Hepatocyte (in vitro differentiated cells): ENCODE measurements around the gene SCN2B. TPM values are rescaled to one million over a fixed set of nuclear protein-coding genes. Genes with fewer than 3 reads are reported as not detected.

Experiments
- DNase-seq: peaks from one replicate; pipeline ENCODE4 v3.0.0-alpha.2; 2016; ENCODE audit warnings: low spot score
- H2AFZ ChIP-seq: fragments of 200-600 bp; sonication (generic); 2 replicates; pipeline ENCODE4 v1.6.0; 2016; ENCODE audit warnings: antibody characterized with exemption, mild to moderate bottlenecking
- H3K27ac ChIP-seq: fragments of 200-600 bp; sonication (generic); 2 replicates; pipeline ENCODE4 v1.5.1; 2016; ENCODE audit warnings: mild to moderate bottlenecking
- H3K27me3 ChIP-seq: fragments of 200-600 bp; sonication (generic); 2 replicates; pipeline ENCODE4 v1.6.1; 2016
- H3K36me3 ChIP-seq: fragments of 200-600 bp; sonication (generic); replicated peaks from 2 replicates; pipeline ENCODE4 v1.5.1; 2016; ENCODE audit warnings: low read depth; ENCODE audit not compliant: insufficient read depth
- H3K4me1 ChIP-seq: fragments of 200-600 bp; sonication (generic); 2 replicates; pipeline ENCODE4 v1.5.1; 2016; ENCODE audit warnings: mild to moderate bottlenecking, moderate library complexity; ENCODE audit not compliant: insufficient read depth
- H3K4me2 ChIP-seq: fragments of 200-600 bp; sonication (generic); 2 replicates; pipeline ENCODE4 v1.6.0; 2016
- H3K4me3 ChIP-seq: fragments of 200-600 bp; sonication (generic); 2 replicates; pipeline ENCODE4 v1.5.1; 2016; ENCODE audit warnings: mild to moderate bottlenecking
- H3K79me2 ChIP-seq: fragments of 200-600 bp; sonication (generic); 2 replicates; pipeline ENCODE4 v1.6.0; 2017; ENCODE audit warnings: mild to moderate bottlenecking
- H3K9me2 ChIP-seq: fragments of 200-600 bp; sonication (generic); replicated peaks from 2 replicates; pipeline ENCODE4 v1.6.0; 2017; ENCODE audit warnings: mild to moderate bottlenecking; ENCODE audit not compliant: insufficient read depth
- H3K9me3 ChIP-seq: fragments of 200-600 bp; sonication (generic); 2 replicates; pipeline ENCODE4 v1.5.1; 2016; ENCODE audit warnings: low read depth, mild to moderate bottlenecking
- H4K20me1 ChIP-seq: fragments of 200-600 bp; sonication (generic); 2 replicates; pipeline ENCODE4 v1.6.0; 2016; ENCODE audit warnings: mild to moderate bottlenecking; ENCODE audit not compliant: insufficient read depth, poor library complexity, severe bottlenecking
- CTCF ChIP-seq: fragments of 200-600 bp; sonication (generic); IDR thresholded peaks from 2 replicates; pipeline ENCODE4 v1.5.1; 2016; ENCODE audit warnings: antibody characterized with exemption, mild to moderate bottlenecking; ENCODE audit not compliant: poor library complexity
- EZH2 ChIP-seq: fragments of 200-600 bp; sonication (generic); IDR thresholded peaks from 2 replicates; pipeline ENCODE4 v1.6.1; 2016; ENCODE audit warnings: antibody characterized with exemption, mild to moderate bottlenecking, borderline replicate concordance
- EZH2phosphoT487 ChIP-seq: fragments of 200-600 bp; sonication (generic); IDR thresholded peaks from one replicate; pipeline ENCODE4 v1.6.1; 2018; ENCODE audit warnings: antibody characterized with exemption, mild to moderate bottlenecking, low read depth, moderate library complexity; ENCODE audit not compliant: unreplicated experiment, severe bottlenecking
- WGBS: methylation state at CpG from one replicate; pipeline ENCODE4 v1.1.6; 2016; ENCODE audit warnings: low lambda C conversion rate; ENCODE audit errors: missing lambda C conversion rate; 5-methylcytosine and 5-hydroxymethylcytosine counted together
- polyA plus RNA-seq: library from polyadenylated mRNA; unstranded; fragments of >200 nt; fragmentation: Nextera tagmentation; extraction: Ambion mirVana; gene quantifications from 2 replicates; pipeline ENCODE4 v1.2.1, GENCODE V29; 2016
- small RNA-seq: library from RNA; depleted of rRNA; stranded (forward); fragments of <200 nt; gene quantifications from one replicate; pipeline ENCODE3, GENCODE V24; 2014
- total RNA-seq: library from RNA; depleted of rRNA; stranded (reverse); fragments of >200 nt; gene quantifications from 2 replicates; pipeline ENCODE4 v1.2.3, GENCODE V29; 2014

SCN2B gene
- total and polyA plus RNA-seq, 2 experiments from 2014 or later, result 1.1 to 1.2 TPM

- no peak for DNase-seq
- H3K27ac ChIP-seq, result no peak overlapping the region
- no peaks in the 10 kb centered on the region for H3K27me3 ChIP-seq
- H3K4me2 ChIP-seq, result no peak overlapping the region
- peaks cover 3% of the 10 kb centered on the region for H3K4me1 ChIP-seq
- no peaks in the 10 kb centered on the region for H3K36me3 ChIP-seq
- no peak overlapping the region for H3K4me3 ChIP-seq
- no peaks in the 10 kb centered on the region for H3K79me2 ChIP-seq
- no peak overlapping the region for H2AFZ ChIP-seq
- TF ChIP-seq EZH2phosphoT487 (no peak), EZH2 (no peak), CTCF (no peak)
- no peaks in the 10 kb centered on the region for H3K9me2 ChIP-seq
- no peaks in the 10 kb centered on the region for H3K9me3 ChIP-seq
- no peaks in the 10 kb centered on the region for H4K20me1 ChIP-seq
- 92% methylated on average over 7 of the region's 7 CpGs for WGBS
These were observed 61.4 kb downstream of the SCN2B start for GRCh38 chr11:118115048-118115447.

GRCh38 chr11:118114266-118114665 lies 62.2 kb downstream of the SCN2B start:
- Histone ChIP-seq H2AFZ (no peak overlapping the region), H4K20me1 (no peaks in the 10 kb centered on the region), H3K4me2 (no peak overlapping the region), H3K9me2 (no peaks in the 10 kb centered on the region), H3K27ac (no peak overlapping the region), H3K79me2 (no peaks in the 10 kb centered on the region), H3K4me1 (peaks cover 3% of the 10 kb centered on the region), H3K27me3 (no peaks in the 10 kb centered on the region), H3K36me3 (no peaks in the 10 kb centered on the region), H3K9me3 (no peaks in the 10 kb centered on the region), H3K4me3 (no peak overlapping the region)
- no peak for DNase-seq
- 67% methylated on average over 1 of the region's 1 CpG for WGBS
- TF ChIP-seq CTCF (no peak), EZH2 (no peak), EZH2phosphoT487 (no peak)

- WGBS, result 90% methylated on average over 11 of the region's 11 CpGs
- no peak overlapping the region for H3K4me3 ChIP-seq
- H3K4me1 ChIP-seq, result peaks cover 3% of the 10 kb centered on the region
- no peak for DNase-seq
- H3K27me3 ChIP-seq, result no peaks in the 10 kb centered on the region
- H3K9me3 ChIP-seq, result no peaks in the 10 kb centered on the region
- no peaks in the 10 kb centered on the region for H3K79me2 ChIP-seq
- no peak overlapping the region for H3K4me2 ChIP-seq
- no peak overlapping the region for H2AFZ ChIP-seq
- TF ChIP-seq EZH2 (no peak), EZH2phosphoT487 (no peak), CTCF (no peak)
- no peaks in the 10 kb centered on the region for H3K9me2 ChIP-seq
- H3K27ac ChIP-seq, result no peak overlapping the region
- H3K36me3 ChIP-seq, result no peaks in the 10 kb centered on the region
- H4K20me1 ChIP-seq, result no peaks in the 10 kb centered on the region
These were observed 63.6 kb downstream of the SCN2B start for GRCh38 chr11:118112711-118113430.

Small RNAs within 50 kb of the gene (small RNA-seq; reads per million reads assigned to genes)
- not detected for gene HSPE1P18

Other genes with a start within 250 kb of the SCN2B start
- gene TMPRSS13, start 247.2 kb downstream of the SCN2B start, total RNA-seq, result 1.0 and 1.3 TPM in 2 replicates
- 1.1 and 1.9 TPM in 2 replicates for gene TMPRSS13, start 247.2 kb downstream of the SCN2B start, polyA plus RNA-seq
- 0.28 and 2.3 TPM in 2 replicates for gene IL10RA, start 190.2 kb downstream of the SCN2B start, total RNA-seq
- 0.90 and 1.5 TPM in 2 replicates for gene IL10RA, start 190.2 kb downstream of the SCN2B start, polyA plus RNA-seq
- gene TMPRSS4, start 99.6 kb downstream of the SCN2B start, total RNA-seq, result 10.9 and 12.9 TPM in 2 replicates
- 12.1 and 16.2 TPM in 2 replicates for gene TMPRSS4, start 99.6 kb downstream of the SCN2B start, polyA plus RNA-seq
- 0.03 TPM in 1 of 2 replicates, not detected in the other for gene SMIM35, start 89.7 kb downstream of the SCN2B start, total RNA-seq
- gene SMIM35, start 89.7 kb downstream of the SCN2B start, polyA plus RNA-seq, result not detected in 2 replicates
- gene SCN4B, start 23.8 kb downstream of the SCN2B start, total RNA-seq, result 0.57 and 1.0 TPM in 2 replicates
- 0.55 and 1.1 TPM in 2 replicates for gene SCN4B, start 23.8 kb downstream of the SCN2B start, polyA plus RNA-seq
- 3.5 and 5.3 TPM in 2 replicates for gene JAML, start 48.4 kb upstream of the SCN2B start, total RNA-seq
- 5.0 and 5.9 TPM in 2 replicates for gene JAML, start 48.4 kb upstream of the SCN2B start, polyA plus RNA-seq
- gene MPZL3, start 75.7 kb upstream of the SCN2B start, total RNA-seq, result 20.6 and 21.1 TPM in 2 replicates
- 10.2 and 10.8 TPM in 2 replicates for gene MPZL3, start 75.7 kb upstream of the SCN2B start, polyA plus RNA-seq
- gene MPZL2, start 87.7 kb upstream of the SCN2B start, total RNA-seq, result 47.2 and 52.3 TPM in 2 replicates
- gene MPZL2, start 87.7 kb upstream of the SCN2B start, polyA plus RNA-seq, result 38.4 and 48.0 TPM in 2 replicates
- not detected in 2 replicates for gene CD3E, start 128.1 kb upstream of the SCN2B start, total RNA-seq
- not detected in 2 replicates for gene CD3E, start 128.1 kb upstream of the SCN2B start, polyA plus RNA-seq
- 0.92 and 2.3 TPM in 2 replicates for gene CD3D, start 166.1 kb upstream of the SCN2B start, total RNA-seq
- gene CD3D, start 166.1 kb upstream of the SCN2B start, polyA plus RNA-seq, result 1.8 and 3.6 TPM in 2 replicates
- 0.50 and 1.1 TPM in 2 replicates for gene CD3G, start 167.7 kb upstream of the SCN2B start, total RNA-seq
- gene CD3G, start 167.7 kb upstream of the SCN2B start, polyA plus RNA-seq, result 0.11 and 0.60 TPM in 2 replicates
- gene UBE4A, start 183.0 kb upstream of the SCN2B start, total RNA-seq, result 57.5 and 61.5 TPM in 2 replicates
- 19.7 and 22.4 TPM in 2 replicates for gene UBE4A, start 183.0 kb upstream of the SCN2B start, polyA plus RNA-seq
- gene ATP5MG, start 225.0 kb upstream of the SCN2B start, total RNA-seq, result 64.7 and 68.1 TPM in 2 replicates
- gene ATP5MG, start 225.0 kb upstream of the SCN2B start, polyA plus RNA-seq, result 431 and 471 TPM in 2 replicates